Measurements from ENCODE around the gene ZBTB46. TPM values are rescaled to one million over a fixed set of nuclear protein-coding genes. Genes with fewer than 3 reads are reported as not detected.

ZBTB46 gene
- total and polyA plus RNA-seq, 2 experiments from 2014 or later, result 2.0 to 4.0 TPM

- H3K4me1 ChIP-seq (ENCODE audit: insufficient read depth), result no peaks in the 10 kb centered on the region
- H3K9me3 ChIP-seq (ENCODE audit: low read depth), result peaks cover 9% of the 10 kb centered on the region
- no peak for TF ChIP-seq EZH2phosphoT487 (IDR thresholded peaks at IDR 0.05; ENCODE audit: low read depth, severe bottlenecking, unreplicated experiment)
- TF ChIP-seq CTCF (IDR thresholded peaks at IDR 0.05; ENCODE audit: poor library complexity), result no peak
- no peak for TF ChIP-seq EZH2 (IDR thresholded peaks at IDR 0.05; ENCODE audit: borderline replicate concordance)
- no peak overlapping the region for H2AFZ ChIP-seq
- no peak for DNase-seq (ENCODE audit: low spot score)
- no peaks in the 10 kb centered on the region for H3K9me2 ChIP-seq (replicated peaks; ENCODE audit: insufficient read depth)
- WGBS (ENCODE audit: low lambda C conversion rate, missing lambda C conversion rate), result 96% methylated on average over 5 of the region's 5 CpGs
- H3K36me3 ChIP-seq (replicated peaks; ENCODE audit: insufficient read depth, low read depth), result no peaks in the 10 kb centered on the region
- no peaks in the 10 kb centered on the region for H3K27me3 ChIP-seq
- H3K79me2 ChIP-seq, result peaks cover 93% of the 10 kb centered on the region
- no peak overlapping the region for H3K27ac ChIP-seq
- H4K20me1 ChIP-seq (ENCODE audit: insufficient read depth, poor library complexity, severe bottlenecking), result no peaks in the 10 kb centered on the region
- no peak overlapping the region for H3K4me2 ChIP-seq
- H3K4me3 ChIP-seq, result no peak overlapping the region
These were observed 116.2 kb downstream of the ZBTB46 start for GRCh38 chr20:63714858-63715257.

GRCh38 chr20:63712191-63712590 lies 118.9 kb downstream of the ZBTB46 start:
- H3K27me3 ChIP-seq, result no peaks in the 10 kb centered on the region
- no peaks in the 10 kb centered on the region for H3K9me3 ChIP-seq (ENCODE audit: low read depth)
- H3K36me3 ChIP-seq (replicated peaks; ENCODE audit: insufficient read depth, low read depth), result no peaks in the 10 kb centered on the region
- no peak overlapping the region for H3K27ac ChIP-seq
- no peaks in the 10 kb centered on the region for H3K9me2 ChIP-seq (replicated peaks; ENCODE audit: insufficient read depth)
- peaks cover 5% of the 10 kb centered on the region for H3K4me1 ChIP-seq (ENCODE audit: insufficient read depth)
- no peak for TF ChIP-seq EZH2 (IDR thresholded peaks at IDR 0.05; ENCODE audit: borderline replicate concordance)
- no peak for TF ChIP-seq EZH2phosphoT487 (IDR thresholded peaks at IDR 0.05; ENCODE audit: low read depth, severe bottlenecking, unreplicated experiment)
- TF ChIP-seq CTCF (IDR thresholded peaks at IDR 0.05; ENCODE audit: poor library complexity), result no peak
- H3K4me3 ChIP-seq, result no peak overlapping the region
- no peak overlapping the region for H3K4me2 ChIP-seq
- H2AFZ ChIP-seq, result no peak overlapping the region
- peaks cover 86% of the 10 kb centered on the region for H3K79me2 ChIP-seq
- no peaks in the 10 kb centered on the region for H4K20me1 ChIP-seq (ENCODE audit: insufficient read depth, poor library complexity, severe bottlenecking)
- 100% methylated on average over 1 of the region's 1 CpG for WGBS (ENCODE audit: low lambda C conversion rate, missing lambda C conversion rate)
- DNase-seq (ENCODE audit: low spot score), result no peak

- TF ChIP-seq EZH2phosphoT487 (IDR thresholded peaks at IDR 0.05; ENCODE audit: low read depth, severe bottlenecking, unreplicated experiment), result no peak
- TF ChIP-seq CTCF (IDR thresholded peaks at IDR 0.05; ENCODE audit: poor library complexity), result no peak
- TF ChIP-seq EZH2 (IDR thresholded peaks at IDR 0.05; ENCODE audit: borderline replicate concordance), result no peak
- Histone ChIP-seq H4K20me1 (ENCODE audit: insufficient read depth, poor library complexity, severe bottlenecking) (peaks cover 3% of the 10 kb centered on the region), H3K27ac (no peak overlapping the region), H3K4me3 (no peak overlapping the region), H3K9me3 (ENCODE audit: low read depth) (no peaks in the 10 kb centered on the region), H2AFZ (no peak overlapping the region), H3K79me2 (peaks cover 90% of the 10 kb centered on the region), H3K4me1 (ENCODE audit: insufficient read depth) (peaks cover 11% of the 10 kb centered on the region), H3K36me3 (replicated peaks; ENCODE audit: insufficient read depth, low read depth) (no peaks in the 10 kb centered on the region), H3K9me2 (replicated peaks; ENCODE audit: insufficient read depth) (no peaks in the 10 kb centered on the region), H3K4me2 (no peak overlapping the region), H3K27me3 (no peaks in the 10 kb centered on the region)
- WGBS (ENCODE audit: low lambda C conversion rate, missing lambda C conversion rate), result 88% methylated on average over 12 of the region's 12 CpGs
- no peak for DNase-seq (ENCODE audit: low spot score)
These were observed 119.9 kb downstream of the ZBTB46 start for GRCh38 chr20:63711085-63711645.

All from hepatocyte (in vitro differentiated cells).